GM12872 (cell line): ENCODE results near the gene ECT2.

Source experiments
- CTCF ChIP-seq: IDR thresholded peaks from 3 replicates; pipeline ENCODE4 v1.5.1; 2011; ENCODE audit warnings: low read depth, mild to moderate bottlenecking, low read length, moderate library complexity; ENCODE audit not compliant: insufficient read depth

The ECT2 gene

GRCh38 chr3:172776049-172776717 lies 25.7 kb downstream of the ECT2 start:
- TF ChIP-seq CTCF = no peak

GRCh38 chr3:172777901-172778300 lies 27.4 kb downstream of the ECT2 start:
- TF ChIP-seq CTCF = no peak

- TF ChIP-seq CTCF = no peak
Measured at GRCh38 chr3:172782235-172782634, 31.7 kb downstream of the ECT2 start.

GRCh38 chr3:172786036-172786435 lies 35.5 kb downstream of the ECT2 start:
- TF ChIP-seq CTCF = no peak

- no peak for TF ChIP-seq CTCF
Measured at GRCh38 chr3:172787019-172787418, 36.5 kb downstream of the ECT2 start.

- TF ChIP-seq CTCF = no peak
Measured at GRCh38 chr3:172787746-172788145, 37.2 kb downstream of the ECT2 start.

- no peak for TF ChIP-seq CTCF
Measured at GRCh38 chr3:172799246-172799645, 48.7 kb downstream of the ECT2 start.

- no peak for TF ChIP-seq CTCF
Measured at GRCh38 chr3:172800156-172800555, 49.6 kb downstream of the ECT2 start.
